Measurements from ENCODE around the gene ARHGAP35.
"Not testable (repeated sequence)": the region's sequence is repeated elsewhere in the genome, so short reads cannot be mapped to it uniquely, and the experiment has no call there.

The ARHGAP35 gene

GRCh38 chr19:46845959-46846459 is 14.8 kb upstream of the ARHGAP35 start:
- no peak for DNase-seq

GRCh38 chr19:46847528-46847927 is 13.3 kb upstream of the ARHGAP35 start:
- no peak for DNase-seq

- DNase-seq = no peak
Observed at GRCh38 chr19:46848389-46848788, 12.4 kb upstream of the ARHGAP35 start.

GRCh38 chr19:46849610-46850009 is 11.2 kb upstream of the ARHGAP35 start:
- no peak for DNase-seq

GRCh38 chr19:46850228-46851203 is 10.3 kb upstream of the ARHGAP35 start, which contains the start of gene AP2S1:
Gene AP2S1 (minus strand): TSS chr19:46850846. CDS start chr19:46850766, 80 bp downstream.
- DNase-seq = peak; percentile 98

- no peak for DNase-seq
Observed at GRCh38 chr19:46852830-46853229, 8.0 kb upstream of the ARHGAP35 start.

- DNase-seq = not testable (repeated sequence)
Observed at GRCh38 chr19:46854698-46855097, 6.1 kb upstream of the ARHGAP35 start.

- DNase-seq = peak; percentile 90
Observed at GRCh38 chr19:46856062-46857022, 4.5 kb upstream of the ARHGAP35 start.

- no peak for DNase-seq
Observed at GRCh38 chr19:46859637-46860124, 1.1 kb upstream of the ARHGAP35 start.

- peak; percentile 99 for DNase-seq
Observed at GRCh38 chr19:46860125-46860845, 512 bp upstream of the ARHGAP35 start.

GRCh38 chr19:46861691-46862502 is 1.1 kb downstream of the ARHGAP35 start:
- DNase-seq = peak; percentile 48

- DNase-seq = no peak
Observed at GRCh38 chr19:46862503-46862834, 1.7 kb downstream of the ARHGAP35 start.

GRCh38 chr19:46862974-46863632 is 2.3 kb downstream of the ARHGAP35 start:
- DNase-seq = peak; percentile 24

- DNase-seq = peak; percentile 33
Observed at GRCh38 chr19:46863818-46864629, 3.2 kb downstream of the ARHGAP35 start.

GRCh38 chr19:46866407-46867136 is 5.8 kb downstream of the ARHGAP35 start:
- no peak for DNase-seq

GRCh38 chr19:46867170-46867569 is 6.4 kb downstream of the ARHGAP35 start:
- no peak for DNase-seq

GRCh38 chr19:46868025-46868802 is 7.4 kb downstream of the ARHGAP35 start:
- no peak for DNase-seq

GRCh38 chr19:46871173-46871572 is 10.4 kb downstream of the ARHGAP35 start:
- not testable (repeated sequence) for DNase-seq
